ENCODE results near the gene KIAA1328.

KIAA1328 gene

GRCh38 chr18:37231251-37231650 is 402.3 kb downstream of the KIAA1328 start:
- DNase-seq = no peak

GRCh38 chr18:37235583-37235982 is 406.7 kb downstream of the KIAA1328 start:
- no peak for DNase-seq

- no peak for DNase-seq
Observed at GRCh38 chr18:37238282-37239108, 409.6 kb downstream of the KIAA1328 start.

DNA sequence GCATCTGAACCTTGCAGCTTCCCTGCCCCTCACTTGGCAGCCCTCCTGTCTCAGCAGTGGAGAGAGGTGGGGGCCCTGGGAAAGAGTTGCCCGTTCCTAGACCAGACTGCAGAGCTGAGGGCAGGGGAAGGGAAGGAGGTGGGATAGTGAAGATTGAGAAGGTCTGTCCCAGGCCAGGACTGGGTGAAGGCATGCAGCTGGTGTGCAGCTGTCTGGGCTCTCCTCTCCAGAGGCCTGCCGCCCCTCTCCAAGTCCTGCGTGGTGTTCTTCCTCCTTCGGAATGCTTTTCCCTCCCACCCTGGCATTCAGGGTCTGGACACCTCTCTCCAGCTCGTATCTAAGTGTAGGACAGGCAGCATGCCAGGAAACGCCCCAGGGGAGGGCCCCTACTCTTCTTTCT is 413.2 kb downstream of the KIAA1328 start:
- no peak for DNase-seq

DNA sequence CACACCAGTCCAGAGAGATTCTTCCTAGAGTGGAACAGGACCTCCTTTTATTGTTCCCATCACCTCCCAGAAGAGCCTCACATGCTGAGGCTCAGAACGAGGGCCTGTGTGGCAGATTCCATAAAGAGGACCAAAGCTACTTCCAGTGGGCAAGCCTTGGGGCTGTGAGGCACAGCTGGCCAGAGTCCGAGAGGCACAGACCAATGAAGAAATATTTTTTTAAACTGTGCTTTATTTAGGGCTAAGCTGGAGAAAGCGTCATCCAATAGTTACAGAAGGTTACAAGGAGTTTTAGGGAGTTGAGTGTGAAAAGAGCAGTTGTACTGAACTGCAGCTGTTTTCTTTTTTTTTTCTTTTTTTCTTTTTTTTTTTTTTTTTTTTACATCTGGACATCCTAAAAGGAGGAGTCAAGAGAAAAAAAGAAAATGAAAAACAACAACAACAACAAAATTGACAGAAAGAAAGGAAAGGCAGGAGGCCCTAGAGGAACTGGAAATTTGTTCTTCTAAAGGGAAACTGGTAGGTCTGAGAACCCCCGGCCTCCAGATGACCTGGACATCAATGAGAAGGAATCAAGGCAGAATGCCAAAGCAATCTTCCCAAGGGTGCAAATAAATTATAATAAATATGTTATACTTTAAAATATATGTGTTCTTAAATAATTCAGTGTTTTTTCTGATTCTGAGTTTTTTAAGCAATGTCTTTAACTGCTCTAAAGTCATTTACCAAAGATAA is 414.1 kb downstream of the KIAA1328 start:
- DNase-seq = no peak

DNA sequence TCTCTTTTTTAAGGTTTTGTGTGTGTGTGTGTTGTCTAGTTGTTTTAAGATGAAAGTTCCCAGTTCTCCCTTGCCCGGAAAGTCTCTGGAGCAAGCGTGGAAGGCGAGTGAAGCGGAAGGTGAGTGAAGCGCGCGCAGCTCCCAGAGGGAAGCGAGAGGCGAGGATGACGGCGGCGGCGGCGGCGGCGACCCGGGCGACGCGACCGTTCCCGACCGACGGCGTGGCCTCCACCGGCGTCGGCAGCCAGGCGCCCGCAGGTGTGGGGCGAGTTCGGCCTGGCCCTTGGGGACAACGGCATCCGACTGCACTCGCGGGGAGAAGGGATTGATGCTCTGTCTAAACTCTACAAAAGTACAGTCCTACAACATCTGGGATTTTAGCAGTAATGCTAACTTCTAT is 414.8 kb downstream of the KIAA1328 start:
- no peak for DNase-seq

DNA sequence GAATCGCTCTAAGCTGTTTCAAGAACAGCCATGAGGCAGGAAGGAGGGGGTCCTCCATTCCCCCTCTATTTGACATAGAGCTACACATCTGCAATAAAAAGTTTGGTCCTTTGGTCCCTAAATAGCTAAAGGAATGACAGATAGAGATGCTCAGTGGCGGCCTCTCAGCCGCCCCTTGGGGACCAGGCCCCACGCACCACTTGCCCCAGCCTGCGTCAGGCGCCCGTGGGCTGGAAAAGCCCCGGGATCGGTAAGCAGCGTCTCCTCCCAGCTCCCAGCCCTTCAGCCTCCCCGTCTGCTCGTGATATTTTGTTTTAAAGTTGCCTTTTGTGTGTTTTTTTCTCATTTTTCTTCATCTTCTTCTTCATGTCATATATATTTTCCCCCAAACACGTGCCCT is 415.7 kb downstream of the KIAA1328 start:
- no peak for DNase-seq

DNA sequence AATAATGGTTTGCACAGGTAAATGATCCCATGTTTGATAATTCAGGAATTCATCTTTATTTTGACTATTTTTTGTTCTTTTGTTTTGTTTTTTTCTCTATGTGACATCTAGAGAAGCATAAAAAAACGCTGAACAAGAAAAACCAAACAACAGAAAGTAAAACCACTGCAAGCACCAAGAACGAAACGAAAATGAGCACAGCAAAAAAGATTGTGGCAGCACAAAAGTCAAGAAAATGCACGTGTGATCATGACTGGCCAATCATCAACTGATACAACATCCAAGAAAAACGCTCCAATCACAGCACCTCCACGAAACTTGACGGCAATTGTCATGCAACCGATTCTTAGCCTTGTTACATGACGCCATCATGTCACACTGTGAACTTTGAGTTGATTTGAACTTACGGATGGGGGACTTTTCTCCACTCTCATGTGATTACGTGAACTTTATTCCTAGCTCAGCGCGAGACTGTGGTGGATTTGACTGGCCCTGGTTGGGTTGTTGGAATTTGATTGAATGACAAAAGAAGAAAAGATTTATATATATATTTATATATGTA is 417.9 kb downstream of the KIAA1328 start:
- no peak for DNase-seq

DNA sequence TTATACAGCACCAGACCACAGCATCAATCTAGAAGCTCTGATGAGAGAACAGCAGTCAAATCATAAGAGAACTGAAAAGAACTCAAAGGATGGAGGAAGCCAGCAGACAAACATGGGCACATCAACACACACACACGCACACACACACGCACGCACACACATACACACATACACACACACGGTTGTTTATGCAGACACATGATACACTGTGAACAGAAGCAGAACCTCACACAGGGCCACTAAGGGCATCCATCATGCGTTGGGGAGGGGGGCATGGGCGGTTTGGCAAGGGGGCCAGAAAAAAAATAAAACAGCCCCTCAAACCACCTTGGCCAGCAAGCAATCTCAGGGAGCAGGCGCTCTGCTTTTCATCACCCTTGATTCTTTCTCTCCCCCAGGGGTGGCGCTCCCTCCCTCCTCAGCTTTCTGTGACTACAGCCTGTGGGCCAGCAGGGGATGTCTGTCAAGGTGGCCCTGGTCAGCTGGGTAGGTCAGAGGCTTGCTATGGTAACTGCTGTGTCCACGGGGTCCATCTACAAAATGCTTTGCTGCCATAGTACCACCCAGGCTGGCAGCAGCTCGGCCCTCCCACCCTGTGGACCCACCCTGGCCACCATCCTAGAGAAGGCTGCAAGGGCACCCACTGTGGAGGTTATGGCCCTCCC is 418.7 kb downstream of the KIAA1328 start:
- DNase-seq = no peak

DNA sequence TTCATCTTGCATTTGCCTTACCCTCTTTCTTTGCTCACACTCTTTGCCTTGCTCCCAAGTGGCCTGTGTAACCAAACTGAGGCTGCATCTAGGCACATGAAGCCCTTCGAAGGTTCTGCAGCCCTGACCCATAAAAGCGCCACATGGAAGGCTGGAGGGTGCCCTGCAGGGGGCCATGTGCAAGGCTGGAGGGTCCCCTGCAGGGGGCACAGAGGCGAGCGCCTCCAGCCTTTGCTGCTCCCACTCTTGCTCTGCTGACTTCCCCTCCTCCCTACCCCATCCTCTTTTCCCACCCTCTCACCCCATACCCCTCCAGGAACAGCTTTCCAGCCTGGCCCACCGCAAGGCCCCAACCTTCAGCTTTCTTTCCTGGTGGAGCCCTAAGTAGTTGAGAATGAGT is 419.4 kb downstream of the KIAA1328 start:
- DNase-seq = no peak

- DNase-seq = no peak
Observed at GRCh38 chr18:37249171-37249886, 420.4 kb downstream of the KIAA1328 start.

DNA sequence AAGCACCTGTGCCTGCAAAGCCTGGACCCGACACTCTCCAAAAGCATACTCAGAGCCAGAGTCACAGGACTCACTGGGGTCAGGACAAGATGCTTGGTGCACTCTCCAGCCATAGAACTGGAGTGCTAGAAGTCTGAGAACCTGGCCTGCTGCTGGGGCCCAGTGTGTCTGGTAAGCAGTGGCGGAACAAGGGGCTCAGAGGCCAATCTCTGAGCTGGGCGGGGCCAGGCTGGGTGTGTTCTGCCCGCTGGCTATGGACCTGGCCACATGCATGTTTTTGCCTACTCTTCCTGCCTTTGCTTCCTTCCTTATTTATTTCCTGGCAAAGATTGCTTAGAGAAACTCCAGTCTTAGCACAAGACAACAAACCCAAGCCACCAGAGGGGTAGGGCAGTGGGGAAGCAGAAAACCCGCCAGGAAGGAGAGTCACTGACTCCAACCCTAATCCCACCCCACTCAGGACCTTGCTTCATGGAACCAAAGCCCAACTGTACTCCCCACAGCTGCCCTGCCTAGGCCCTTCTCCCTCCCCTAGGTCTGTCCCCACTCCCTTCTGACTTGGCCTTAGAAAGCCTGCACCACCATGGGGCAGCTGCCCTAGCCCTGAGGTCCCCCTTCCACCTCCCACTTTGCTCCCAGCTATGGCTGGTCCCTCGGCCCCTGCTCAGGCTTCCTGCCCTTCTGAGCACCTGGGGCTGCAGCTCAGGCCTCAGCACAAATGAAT is 421.1 kb downstream of the KIAA1328 start:
- no peak for DNase-seq

DNA sequence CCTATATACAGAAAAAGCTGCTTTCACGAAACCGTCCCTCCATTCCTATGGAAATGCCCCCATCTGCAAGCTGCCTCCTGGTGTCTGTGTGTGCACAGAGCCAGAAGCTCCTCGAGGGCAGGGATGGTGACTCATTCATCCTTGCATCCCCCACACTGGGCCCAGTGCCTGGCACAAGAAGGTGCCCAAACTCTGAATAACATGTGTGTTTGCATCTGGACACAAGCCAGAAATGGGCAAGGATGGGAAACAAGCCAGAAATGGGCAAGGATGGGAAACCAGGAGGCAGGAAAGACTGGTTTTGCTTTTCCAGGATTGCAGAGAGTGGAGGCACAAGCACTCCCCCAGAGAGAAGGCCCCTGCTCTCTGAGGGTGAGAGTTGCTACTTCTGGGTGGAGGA is 422.8 kb downstream of the KIAA1328 start:
- no peak for DNase-seq

- DNase-seq = no peak
Observed at GRCh38 chr18:37252342-37252741, 423.4 kb downstream of the KIAA1328 start.

DNA sequence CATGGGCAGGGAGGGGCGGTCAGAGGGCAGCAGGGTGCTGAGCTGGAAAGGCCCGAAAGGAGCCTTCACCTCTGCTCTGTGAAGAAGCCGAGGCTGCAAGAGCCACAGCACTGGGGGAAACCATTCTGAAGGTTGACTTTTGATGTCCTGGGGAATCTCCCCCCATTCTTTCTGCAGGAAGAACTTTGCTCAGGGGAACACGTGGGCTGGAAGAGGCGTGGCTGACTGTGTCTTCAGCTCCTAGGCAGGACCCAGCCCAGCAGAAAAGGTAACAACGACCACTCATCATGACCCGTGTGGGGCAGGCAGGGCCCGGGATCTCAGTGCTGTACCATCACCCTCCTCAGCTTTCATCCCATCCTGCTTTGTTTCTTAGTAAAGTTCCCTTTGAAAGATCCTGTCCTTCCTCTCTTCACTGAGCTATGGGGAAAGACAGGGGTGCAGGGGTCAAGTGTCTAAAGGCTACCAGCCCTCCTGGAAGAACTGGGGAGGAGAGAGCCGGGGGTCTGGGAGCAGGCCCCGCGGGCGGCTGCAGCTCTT is 424.0 kb downstream of the KIAA1328 start:
- no peak for DNase-seq

DNA sequence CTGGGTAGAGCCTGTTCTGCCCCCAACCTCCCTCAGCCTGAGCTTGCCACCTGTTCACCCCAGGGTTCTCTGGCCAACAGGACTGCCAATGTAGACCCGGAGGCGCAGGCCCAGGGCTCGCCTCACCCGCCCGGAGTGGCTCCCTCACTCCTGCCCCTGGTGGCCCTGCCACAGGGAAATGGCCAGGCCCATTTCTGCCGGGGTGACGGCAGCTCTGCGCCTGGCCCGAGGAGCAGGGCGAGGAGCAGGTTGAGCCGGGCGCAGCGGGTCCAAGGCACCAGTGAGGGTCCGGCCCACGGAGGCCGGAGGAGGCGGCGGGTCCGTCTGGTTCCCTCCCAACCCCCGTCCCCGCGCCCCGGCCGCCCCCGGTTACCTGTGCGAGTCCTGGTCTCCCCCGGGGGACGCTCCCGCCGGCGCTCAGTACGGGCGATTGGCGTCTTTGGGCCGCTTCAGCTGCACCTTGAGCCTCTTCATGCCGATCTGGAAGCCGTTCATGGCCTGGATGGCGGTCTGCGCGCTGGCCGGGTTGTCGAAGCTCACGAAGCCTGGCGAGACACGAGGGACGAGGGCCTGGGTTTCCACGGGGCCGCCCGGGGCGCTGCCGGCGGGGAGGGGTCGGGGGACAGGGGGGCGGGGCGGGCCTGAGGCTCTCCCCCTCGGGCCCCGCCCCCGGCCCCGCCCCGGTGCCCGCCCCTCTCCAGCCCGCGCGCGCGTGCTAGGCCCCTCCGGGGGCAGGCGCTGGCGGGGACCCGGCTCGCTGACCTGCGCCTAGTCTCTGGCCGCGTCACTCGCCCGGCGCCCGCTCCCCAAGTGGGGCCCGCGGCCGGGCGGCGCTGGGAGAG is 424.7 kb downstream of the KIAA1328 start:
- DNase-seq = no peak

GRCh38 chr18:37254236-37254754 is 425.4 kb downstream of the KIAA1328 start:
- DNase-seq = no peak

DNA sequence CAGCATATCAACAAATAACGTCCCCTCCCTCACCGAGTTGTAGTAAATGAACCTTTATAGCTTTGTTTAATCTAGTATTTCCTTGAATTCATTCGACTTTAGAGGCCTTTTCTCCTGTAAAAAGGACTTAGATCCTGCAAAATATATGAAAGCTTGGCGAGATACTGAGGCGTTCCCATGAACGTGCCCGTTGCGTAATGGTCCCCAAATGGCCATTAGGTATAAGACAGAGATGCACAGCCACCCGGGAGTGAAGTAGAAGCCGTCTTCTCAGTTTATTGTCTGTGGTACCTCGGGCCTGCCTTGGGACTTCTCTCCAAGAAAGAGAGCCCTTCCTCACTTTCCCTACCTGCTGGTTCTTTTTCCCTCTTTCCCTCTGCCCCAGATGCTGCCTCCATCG is 426.0 kb downstream of the KIAA1328 start:
- DNase-seq = no peak

DNA sequence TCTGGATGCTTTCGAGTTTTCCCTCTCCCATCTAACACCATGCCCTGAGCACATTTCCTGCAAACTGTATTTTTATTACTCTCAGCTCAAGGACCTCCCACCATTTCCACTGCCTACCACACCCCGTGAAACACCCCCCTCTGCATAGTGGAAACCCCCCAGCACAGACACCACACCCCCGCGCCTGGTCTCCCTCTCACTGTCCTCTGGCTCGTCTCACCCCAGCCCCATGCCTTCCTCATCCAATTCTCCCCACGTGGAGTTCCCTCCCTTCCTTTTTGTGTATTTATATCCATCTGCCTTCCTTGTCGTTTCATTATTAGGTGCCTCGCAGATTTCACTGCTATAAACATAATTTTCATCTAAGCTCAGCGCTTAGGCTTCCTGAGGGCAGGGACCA is 429.2 kb downstream of the KIAA1328 start:
- DNase-seq = no peak

- no peak for DNase-seq
Observed at GRCh38 chr18:37258819-37259218, 429.9 kb downstream of the KIAA1328 start.

DNA sequence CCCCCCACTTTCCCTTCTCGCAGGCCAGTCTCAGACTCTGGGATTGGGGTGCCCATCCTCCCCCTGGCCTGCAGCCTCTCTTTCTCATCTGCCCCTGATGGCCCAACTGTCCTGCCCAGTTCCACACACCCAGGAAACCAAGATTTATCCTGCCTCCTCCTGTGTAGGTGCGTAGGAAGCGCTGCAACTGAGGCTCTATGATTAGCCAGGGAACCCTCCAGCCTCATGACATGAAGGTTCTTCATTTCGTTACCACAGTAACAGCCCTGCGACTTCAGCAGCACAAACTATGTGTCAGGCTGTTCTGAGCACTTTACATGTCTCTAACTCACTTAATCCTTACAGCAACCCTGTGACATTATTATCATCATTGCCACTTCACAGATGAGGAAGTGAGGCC is 430.8 kb downstream of the KIAA1328 start:
- no peak for DNase-seq

Data from NCI-H82 (cell line).